ENCODE data around the gene MRPS7.

DNA sequence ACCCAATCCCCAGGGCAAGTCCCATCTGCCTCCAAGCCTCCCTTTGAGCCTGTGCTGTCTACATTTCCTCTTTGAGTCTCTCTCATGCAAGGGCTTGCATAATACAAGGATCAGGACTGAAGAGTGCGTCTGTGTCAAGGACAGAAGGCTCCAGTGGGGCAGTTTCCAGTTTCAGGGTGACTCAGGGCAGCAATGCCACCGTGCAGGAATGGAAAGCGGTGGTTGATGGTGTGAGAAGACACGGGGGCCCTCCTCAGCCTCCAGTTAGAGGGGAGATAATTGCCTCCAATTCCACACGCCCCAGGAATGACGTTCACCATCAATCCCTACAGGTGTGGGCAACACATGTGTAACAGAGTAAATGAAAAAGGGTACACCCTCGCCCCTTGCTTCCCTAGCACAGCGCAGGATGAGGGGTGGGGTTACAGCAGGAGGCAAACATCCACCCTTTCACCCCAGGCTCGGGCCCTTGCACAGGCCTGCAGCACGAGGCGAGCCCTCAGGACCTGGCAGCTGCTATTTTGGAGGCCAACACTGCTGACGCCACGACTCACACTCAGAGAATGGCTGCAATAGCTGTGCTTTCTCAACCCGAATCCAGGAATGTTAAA lies 52.4 kb downstream of the MRPS7 start:
- no peak for TF ChIP-seq ZBTB7A (IDR thresholded peaks at IDR 0.05; ENCODE audit: borderline replicate concordance, control insufficient read depth, low read depth, low read length)
- TF ChIP-seq, protein P1, sequence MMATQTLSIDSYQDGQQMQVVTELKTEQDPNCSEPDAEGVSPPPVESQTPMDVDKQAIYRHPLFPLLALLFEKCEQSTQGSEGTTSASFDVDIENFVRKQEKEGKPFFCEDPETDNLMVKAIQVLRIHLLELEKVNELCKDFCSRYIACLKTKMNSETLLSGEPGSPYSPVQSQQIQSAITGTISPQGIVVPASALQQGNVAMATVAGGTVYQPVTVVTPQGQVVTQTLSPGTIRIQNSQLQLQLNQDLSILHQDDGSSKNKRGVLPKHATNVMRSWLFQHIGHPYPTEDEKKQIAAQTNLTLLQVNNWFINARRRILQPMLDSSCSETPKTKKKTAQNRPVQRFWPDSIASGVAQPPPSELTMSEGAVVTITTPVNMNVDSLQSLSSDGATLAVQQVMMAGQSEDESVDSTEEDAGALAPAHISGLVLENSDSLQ (IDR thresholded peaks at IDR 0.05): no peak
- no peak for TF ChIP-seq KDM1A (IDR thresholded peaks at IDR 0.05)
- TF ChIP-seq SETDB1 (IDR thresholded peaks at IDR 0.05; ENCODE audit: low read length): no peak
- TF ChIP-seq, protein P2, sequence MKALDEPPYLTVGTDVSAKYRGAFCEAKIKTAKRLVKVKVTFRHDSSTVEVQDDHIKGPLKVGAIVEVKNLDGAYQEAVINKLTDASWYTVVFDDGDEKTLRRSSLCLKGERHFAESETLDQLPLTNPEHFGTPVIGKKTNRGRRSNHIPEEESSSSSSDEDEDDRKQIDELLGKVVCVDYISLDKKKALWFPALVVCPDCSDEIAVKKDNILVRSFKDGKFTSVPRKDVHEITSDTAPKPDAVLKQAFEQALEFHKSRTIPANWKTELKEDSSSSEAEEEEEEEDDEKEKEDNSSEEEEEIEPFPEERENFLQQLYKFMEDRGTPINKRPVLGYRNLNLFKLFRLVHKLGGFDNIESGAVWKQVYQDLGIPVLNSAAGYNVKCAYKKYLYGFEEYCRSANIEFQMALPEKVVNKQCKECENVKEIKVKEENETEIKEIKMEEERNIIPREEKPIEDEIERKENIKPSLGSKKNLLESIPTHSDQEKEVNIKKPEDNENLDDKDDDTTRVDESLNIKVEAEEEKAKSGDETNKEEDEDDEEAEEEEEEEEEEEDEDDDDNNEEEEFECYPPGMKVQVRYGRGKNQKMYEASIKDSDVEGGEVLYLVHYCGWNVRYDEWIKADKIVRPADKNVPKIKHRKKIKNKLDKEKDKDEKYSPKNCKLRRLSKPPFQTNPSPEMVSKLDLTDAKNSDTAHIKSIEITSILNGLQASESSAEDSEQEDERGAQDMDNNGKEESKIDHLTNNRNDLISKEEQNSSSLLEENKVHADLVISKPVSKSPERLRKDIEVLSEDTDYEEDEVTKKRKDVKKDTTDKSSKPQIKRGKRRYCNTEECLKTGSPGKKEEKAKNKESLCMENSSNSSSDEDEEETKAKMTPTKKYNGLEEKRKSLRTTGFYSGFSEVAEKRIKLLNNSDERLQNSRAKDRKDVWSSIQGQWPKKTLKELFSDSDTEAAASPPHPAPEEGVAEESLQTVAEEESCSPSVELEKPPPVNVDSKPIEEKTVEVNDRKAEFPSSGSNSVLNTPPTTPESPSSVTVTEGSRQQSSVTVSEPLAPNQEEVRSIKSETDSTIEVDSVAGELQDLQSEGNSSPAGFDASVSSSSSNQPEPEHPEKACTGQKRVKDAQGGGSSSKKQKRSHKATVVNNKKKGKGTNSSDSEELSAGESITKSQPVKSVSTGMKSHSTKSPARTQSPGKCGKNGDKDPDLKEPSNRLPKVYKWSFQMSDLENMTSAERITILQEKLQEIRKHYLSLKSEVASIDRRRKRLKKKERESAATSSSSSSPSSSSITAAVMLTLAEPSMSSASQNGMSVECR (CRISPR knock-in tag; IDR thresholded peaks at IDR 0.05): no peak
- TF ChIP-seq HDGF (IDR thresholded peaks at IDR 0.05): no peak
- TF ChIP-seq, protein P3, sequence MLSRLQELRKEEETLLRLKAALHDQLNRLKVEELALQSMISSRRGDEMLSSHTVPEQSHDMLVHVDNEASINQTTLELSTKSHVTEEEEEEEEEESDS (CRISPR knock-in tag; IDR thresholded peaks at IDR 0.05): no peak
- TF ChIP-seq SP1 (CRISPR knock-in tag; IDR thresholded peaks at IDR 0.05): no peak
- no peak for TF ChIP-seq HNRNPK (IDR thresholded peaks at IDR 0.05; ENCODE audit: low read depth, low read length, poor library complexity, severe bottlenecking)
- TF ChIP-seq, protein P4, sequence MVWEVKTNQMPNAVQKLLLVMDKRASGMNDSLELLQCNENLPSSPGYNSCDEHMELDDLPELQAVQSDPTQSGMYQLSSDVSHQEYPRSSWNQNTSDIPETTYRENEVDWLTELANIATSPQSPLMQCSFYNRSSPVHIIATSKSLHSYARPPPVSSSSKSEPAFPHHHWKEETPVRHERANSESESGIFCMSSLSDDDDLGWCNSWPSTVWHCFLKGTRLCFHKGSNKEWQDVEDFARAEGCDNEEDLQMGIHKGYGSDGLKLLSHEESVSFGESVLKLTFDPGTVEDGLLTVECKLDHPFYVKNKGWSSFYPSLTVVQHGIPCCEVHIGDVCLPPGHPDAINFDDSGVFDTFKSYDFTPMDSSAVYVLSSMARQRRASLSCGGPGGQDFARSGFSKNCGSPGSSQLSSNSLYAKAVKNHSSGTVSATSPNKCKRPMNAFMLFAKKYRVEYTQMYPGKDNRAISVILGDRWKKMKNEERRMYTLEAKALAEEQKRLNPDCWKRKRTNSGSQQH (CRISPR knock-in tag; IDR thresholded peaks at IDR 0.05): no peak
- TF ChIP-seq POLR2AphosphoS5 (IDR thresholded peaks at IDR 0.05; ENCODE audit: control insufficient read depth, insufficient read depth, low read depth, low read length): no peak
- TF ChIP-seq FOXJ2 (tag; IDR thresholded peaks at IDR 0.05): no peak

Data from K562 (cell line).